Measurements from ENCODE around the gene GNRH2. TPM values are rescaled to one million over a fixed set of nuclear protein-coding genes. Genes with fewer than 3 reads are reported as not detected.

GNRH2 gene
- total RNA-seq, 4 donors from 2014 or later, result not detected

- peaks cover 8 to 9% of the 10 kb centered on the region in 2 donors for H3K4me1 ChIP-seq
- in situ Hi-C loops (cut with MboI; ENCODE audit: low sequenced_read_pairs in 4 of 4) (no loop called here), intact Hi-C loops (cut with DNase I; ENCODE audit: low total_unique reads) (no loop called here)
- DNase-seq, result no peak
- no peak overlapping the region for H3K4me3 ChIP-seq
- no peak for ATAC-seq
- peaks cover 9 to 15% (median 10%) of the 10 kb centered on the region in 3 donors for H3K27me3 ChIP-seq
- no peaks in the 10 kb centered on the region for H3K9me3 ChIP-seq
- TF ChIP-seq POLR2A (IDR thresholded peaks at IDR 0.05), result no peak
- TF ChIP-seq CTCF (IDR thresholded peaks at IDR 0.05 in 4 of 5, conservative IDR thresholded peaks at IDR 0.05 in 1 of 5), result no peak
- H3K27ac ChIP-seq, result no peak overlapping the region
- no peaks in the 10 kb centered on the region for H3K36me3 ChIP-seq
Observed at GRCh38 chr20:3085571-3086072, 42.2 kb downstream of the GNRH2 start.

GRCh38 chr20:3088031-3088430, 44.6 kb downstream of the GNRH2 start:
- TF ChIP-seq POLR2A (IDR thresholded peaks at IDR 0.05), result no peak
- TF ChIP-seq CTCF (IDR thresholded peaks at IDR 0.05 in 4 of 5, conservative IDR thresholded peaks at IDR 0.05 in 1 of 5), result no peak
- ATAC-seq (no peak), DNase-seq (no peak)
- peaks cover 16 to 22% (median 19%) of the 10 kb centered on the region in 3 donors for H3K27me3 ChIP-seq
- intact Hi-C loops (cut with DNase I; ENCODE audit: low total_unique reads), result no loop called here
- H3K27ac ChIP-seq, result no peak overlapping the region
- no peaks in the 10 kb centered on the region for H3K4me1 ChIP-seq
- H3K9me3 ChIP-seq, result no peaks in the 10 kb centered on the region
- in situ Hi-C loops (cut with MboI; ENCODE audit: low sequenced_read_pairs in 4 of 4), result no loop called here
- H3K36me3 ChIP-seq, result no peaks in the 10 kb centered on the region
- no peak overlapping the region for H3K4me3 ChIP-seq

GRCh38 chr20:3090565-3090964, 47.1 kb downstream of the GNRH2 start:
- no peaks in the 10 kb centered on the region for H3K9me3 ChIP-seq

GRCh38 chr20:3092611-3093379, 49.4 kb downstream of the GNRH2 start:
- ATAC-seq, result no peak
- in situ Hi-C loops (cut with MboI; ENCODE audit: low sequenced_read_pairs in 4 of 4) (no loop called here), intact Hi-C loops (cut with DNase I; ENCODE audit: low total_unique reads) (no loop called here)
- peaks cover 12 to 24% (median 14%) of the 10 kb centered on the region in 3 donors for H3K27me3 ChIP-seq
- no peaks in the 10 kb centered on the region for H3K9me3 ChIP-seq
- peak overlapping the region; percentile 23 to 43 (median 34) for H3K4me3 ChIP-seq
- TF ChIP-seq POLR2A (IDR thresholded peaks at IDR 0.05) (no peak), CTCF (IDR thresholded peaks at IDR 0.05 in 4 of 5, conservative IDR thresholded peaks at IDR 0.05 in 1 of 5) (no peak)
- no peak for DNase-seq
- no peaks in the 10 kb centered on the region for H3K36me3 ChIP-seq
- no peak overlapping the region for H3K27ac ChIP-seq
- no peaks in the 10 kb centered on the region for H3K4me1 ChIP-seq

More at GRCh38 chr20:3090565-3090964, 47.1 kb downstream of the GNRH2 start:
- Histone ChIP-seq H3K27ac (no peak overlapping the region), H3K27me3 (peaks cover 12 to 24% (median 14%) of the 10 kb centered on the region in 3 donors), H3K36me3 (no peaks in the 10 kb centered on the region), H3K4me1 (no peaks in the 10 kb centered on the region), H3K4me3 (no peak overlapping the region)
- DNase-seq (no peak), ATAC-seq (no peak)
- TF ChIP-seq POLR2A (IDR thresholded peaks at IDR 0.05), result no peak
- no peak for TF ChIP-seq CTCF (IDR thresholded peaks at IDR 0.05 in 4 of 5, conservative IDR thresholded peaks at IDR 0.05 in 1 of 5)
- intact Hi-C loops (cut with DNase I; ENCODE audit: low total_unique reads), result no loop called here
- in situ Hi-C loops (cut with MboI; ENCODE audit: low sequenced_read_pairs in 4 of 4), result no loop called here

Data from gastrocnemius medialis (tissue), 4 donors.